Measurements from ENCODE around the gene WFDC1.

GRCh38 chr16:84271866-84272265 is 22.8 kb upstream of the WFDC1 start:
- TF ChIP-seq SUZ12 (IDR thresholded peaks at IDR 0.05) (no peak), FOXM1 (IDR thresholded peaks at IDR 0.05; ENCODE audit: borderline replicate concordance) (no peak), ELF4 (IDR thresholded peaks at IDR 0.05) (no peak), LEF1 (IDR thresholded peaks at IDR 0.05; ENCODE audit: borderline replicate concordance) (no peak), NFRKB (IDR thresholded peaks at IDR 0.05) (no peak), TARDBP (IDR thresholded peaks at IDR 0.05) (no peak), BHLHE40 (IDR thresholded peaks at IDR 0.05; ENCODE audit: borderline replicate concordance) (no peak), HDGF (IDR thresholded peaks at IDR 0.05; ENCODE audit: borderline replicate concordance) (no peak), SP1 (IDR thresholded peaks at IDR 0.05) (no peak), L3MBTL2 (conservative IDR thresholded peaks at IDR 0.05) (no peak), FOXA1 (IDR thresholded peaks at IDR 0.05) (no peak), FOXK2 (IDR thresholded peaks at IDR 0.05) (no peak)
